Muscle of leg (tissue), 11 donors: Measurements from ENCODE around the gene BABAM2. TPM values are rescaled to one million over a fixed set of nuclear protein-coding genes. Genes with fewer than 3 reads are reported as not detected.
A peak's percentile ranks its signal among the peaks of the same experiment; 100 is the strongest.

ENCODE experiments used
- DNase-seq: peaks from one replicate; pipeline ENCODE4 v3.0.0; 2013
- H3K27ac ChIP-seq: one replicate; pipeline ENCODE4 v1.5.1; 2013; ENCODE audit warnings: mild to moderate bottlenecking, low read length, control low read depth
- H3K27me3 ChIP-seq: one replicate; pipeline ENCODE4 v1.6.1; 2013; ENCODE audit warnings: low read length; ENCODE audit not compliant: control insufficient read depth, insufficient read depth
- H3K36me3 ChIP-seq: one replicate; pipeline ENCODE4 v1.6.1; 2013; ENCODE audit warnings: low read length; ENCODE audit not compliant: control insufficient read depth, insufficient read depth
- H3K4me1 ChIP-seq: one replicate; pipeline ENCODE4 v1.6.1; 2013; ENCODE audit warnings: low read length; ENCODE audit not compliant: control insufficient read depth, insufficient read depth
- H3K4me3 ChIP-seq: one replicate; pipeline ENCODE4 v1.5.1; 2013; ENCODE audit warnings: low read length, control low read depth
- H3K9me3 ChIP-seq: replicated peaks from 2 replicates; pipeline ENCODE4 v1.6.1; 2013; ENCODE audit warnings: low read depth, low read length; ENCODE audit not compliant: control insufficient read depth
- WGBS: methylation state at CpG from one replicate; pipeline ENCODE4 v1.1.5; 2013; ENCODE audit warnings: missing lambda C conversion rate; ENCODE audit not compliant: insufficient coverage; 5-methylcytosine and 5-hydroxymethylcytosine counted together
- polyA plus RNA-seq, 8 donors: library from polyadenylated mRNA; unstranded; fragments of 120-200 nt; gene quantifications; one replicate each; pipeline versions ENCODE4 v1.2.1 to v1.2.3, GENCODE V29; 2013; ENCODE audit warnings: inconsistent platforms in 1 of 8, low replicate concordance in 1 of 8; ENCODE audit not compliant: insufficient read length in 8 of 8, insufficient read depth in 1 of 8
- total RNA-seq: library from RNA; stranded (reverse); fragments of 120-200 nt; gene quantifications from one replicate; pipeline ENCODE4 v1.2.4, GENCODE V29; 2013

Gene BABAM2
- total and polyA plus RNA-seq, 9 donors: 16.1 to 23.6 (median 21.4) TPM

- Histone ChIP-seq H3K36me3 (no peaks in the 10 kb centered on the region), H3K4me1 (no peaks in the 10 kb centered on the region), H3K27ac (no peak overlapping the region), H3K4me3 (no peak overlapping the region), H3K9me3 (no peaks in the 10 kb centered on the region), H3K27me3 (no peaks in the 10 kb centered on the region)
- 88% methylated on average over 7 of the region's 10 CpGs for WGBS
- no peak for DNase-seq
Measured at GRCh38 chr2:27903649-27904404, 13.3 kb downstream of the BABAM2 start.

- H3K36me3 ChIP-seq: no peaks in the 10 kb centered on the region
- H3K27ac ChIP-seq: no peak overlapping the region
- no peaks in the 10 kb centered on the region for H3K9me3 ChIP-seq
- no peak for DNase-seq
- no peak overlapping the region for H3K4me3 ChIP-seq
- no CpG with 5 or more reads among the region's 1 CpG for WGBS
- no peaks in the 10 kb centered on the region for H3K27me3 ChIP-seq
- H3K4me1 ChIP-seq: no peaks in the 10 kb centered on the region
Measured at GRCh38 chr2:27904405-27904665, 13.8 kb downstream of the BABAM2 start.

- DNase-seq: no peak
- no peaks in the 10 kb centered on the region for H3K9me3 ChIP-seq
- H3K4me3 ChIP-seq: no peak overlapping the region
- WGBS: 91% methylated on average over 1 of the region's 1 CpG
- H3K36me3 ChIP-seq: no peaks in the 10 kb centered on the region
- H3K27ac ChIP-seq: no peak overlapping the region
- H3K4me1 ChIP-seq: no peaks in the 10 kb centered on the region
- no peaks in the 10 kb centered on the region for H3K27me3 ChIP-seq
Measured at GRCh38 chr2:27906074-27906473, 15.5 kb downstream of the BABAM2 start.

- H3K27me3 ChIP-seq: no peaks in the 10 kb centered on the region
- H3K9me3 ChIP-seq: no peaks in the 10 kb centered on the region
- no peak for DNase-seq
- no peak overlapping the region for H3K27ac ChIP-seq
- no peak overlapping the region for H3K4me3 ChIP-seq
- no peaks in the 10 kb centered on the region for H3K4me1 ChIP-seq
- no CpG with 5 or more reads among the region's 3 CpGs for WGBS
- H3K36me3 ChIP-seq: no peaks in the 10 kb centered on the region
Measured at GRCh38 chr2:27907547-27907946, 17.0 kb downstream of the BABAM2 start.

GRCh38 chr2:27909901-27910300, 19.4 kb downstream of the BABAM2 start:
- no peak overlapping the region for H3K4me3 ChIP-seq
- no CpG with 5 or more reads among the region's 2 CpGs for WGBS
- H3K27me3 ChIP-seq: no peaks in the 10 kb centered on the region
- no peaks in the 10 kb centered on the region for H3K9me3 ChIP-seq
- no peak overlapping the region for H3K27ac ChIP-seq
- H3K36me3 ChIP-seq: no peaks in the 10 kb centered on the region
- H3K4me1 ChIP-seq: no peaks in the 10 kb centered on the region
- DNase-seq: no peak

GRCh38 chr2:27911458-27912210, 21.1 kb downstream of the BABAM2 start:
- no peaks in the 10 kb centered on the region for H3K36me3 ChIP-seq
- no peak for DNase-seq
- WGBS: no CpG with 5 or more reads among the region's 2 CpGs
- H3K27ac ChIP-seq: no peak overlapping the region
- no peak overlapping the region for H3K4me3 ChIP-seq
- no peaks in the 10 kb centered on the region for H3K4me1 ChIP-seq
- H3K9me3 ChIP-seq: no peaks in the 10 kb centered on the region
- H3K27me3 ChIP-seq: no peaks in the 10 kb centered on the region

- WGBS: no CpG with 5 or more reads among the region's 2 CpGs
- Histone ChIP-seq H3K36me3 (no peaks in the 10 kb centered on the region), H3K4me3 (no peak overlapping the region)
Measured at GRCh38 chr2:27912512-27912911, 22.0 kb downstream of the BABAM2 start.

GRCh38 chr2:27914041-27914804, 23.7 kb downstream of the BABAM2 start:
- peak; percentile 38 for DNase-seq
- no peaks in the 10 kb centered on the region for H3K36me3 ChIP-seq
- H3K9me3 ChIP-seq: no peaks in the 10 kb centered on the region
- H3K27ac ChIP-seq: no peak overlapping the region
- no peaks in the 10 kb centered on the region for H3K27me3 ChIP-seq
- WGBS: no CpG with 5 or more reads among the region's 2 CpGs
- H3K4me3 ChIP-seq: no peak overlapping the region
- H3K4me1 ChIP-seq: no peaks in the 10 kb centered on the region

More at GRCh38 chr2:27912512-27912911, 22.0 kb downstream of the BABAM2 start:
- DNase-seq: no peak
- H3K9me3 ChIP-seq: no peaks in the 10 kb centered on the region
- H3K27ac ChIP-seq: no peak overlapping the region
- H3K4me1 ChIP-seq: no peaks in the 10 kb centered on the region
- no peaks in the 10 kb centered on the region for H3K27me3 ChIP-seq

GRCh38 chr2:27914805-27915175, 24.3 kb downstream of the BABAM2 start:
- no peak overlapping the region for H3K27ac ChIP-seq
- H3K4me3 ChIP-seq: no peak overlapping the region
- no peaks in the 10 kb centered on the region for H3K36me3 ChIP-seq
- H3K4me1 ChIP-seq: no peaks in the 10 kb centered on the region
- DNase-seq: no peak
- no peaks in the 10 kb centered on the region for H3K27me3 ChIP-seq
- no peaks in the 10 kb centered on the region for H3K9me3 ChIP-seq

- Histone ChIP-seq H3K27me3 (no peaks in the 10 kb centered on the region), H3K27ac (no peak overlapping the region), H3K9me3 (no peaks in the 10 kb centered on the region), H3K4me3 (no peak overlapping the region), H3K4me1 (no peaks in the 10 kb centered on the region), H3K36me3 (no peaks in the 10 kb centered on the region)
- peak; percentile 26 for DNase-seq
- no CpG with 5 or more reads among the region's 5 CpGs for whole genome bisulfite sequencing
Measured at GRCh38 chr2:27915191-27915590, 24.7 kb downstream of the BABAM2 start.
